SIG-M5 treated with dmso at 0.1 percent for 504 hours (cell line): ENCODE results near the gene SYNJ1.
A peak's percentile ranks its signal among the peaks of the same experiment; 100 is the strongest.

ENCODE experiments used
- DNase-seq: peaks from one replicate; lab custom pipeline; 2025; ENCODE audit not compliant: unreplicated experiment; lab: John Stamatoyannopoulos, UW

Gene SYNJ1

DNA sequence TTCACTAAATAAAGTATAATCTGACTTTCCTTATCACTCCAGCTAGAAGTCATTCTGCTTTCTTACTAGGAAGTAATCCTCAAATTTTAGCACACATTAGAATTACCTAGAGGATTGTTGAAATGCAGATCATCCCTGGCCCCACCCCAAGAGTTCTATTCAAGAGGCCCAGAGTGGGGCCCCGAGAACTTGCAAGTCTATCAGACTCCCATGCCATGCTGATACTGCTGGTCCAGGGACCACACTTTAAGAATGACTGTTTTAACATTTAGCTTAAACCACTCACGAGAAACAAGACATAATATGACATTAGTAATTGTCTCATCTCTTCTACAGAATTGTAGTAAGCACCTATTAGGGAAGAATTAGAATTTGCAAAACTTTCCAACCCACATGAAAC lies 7.7 kb upstream of the SYNJ1 start:
- no peak for DNase-seq

- DNase-seq = no peak
Observed at GRCh38 chr21:32733990-32734613, 6.3 kb upstream of the SYNJ1 start.

- no peak for DNase-seq
Observed at GRCh38 chr21:32733356-32733755, 5.5 kb upstream of the SYNJ1 start.

DNA sequence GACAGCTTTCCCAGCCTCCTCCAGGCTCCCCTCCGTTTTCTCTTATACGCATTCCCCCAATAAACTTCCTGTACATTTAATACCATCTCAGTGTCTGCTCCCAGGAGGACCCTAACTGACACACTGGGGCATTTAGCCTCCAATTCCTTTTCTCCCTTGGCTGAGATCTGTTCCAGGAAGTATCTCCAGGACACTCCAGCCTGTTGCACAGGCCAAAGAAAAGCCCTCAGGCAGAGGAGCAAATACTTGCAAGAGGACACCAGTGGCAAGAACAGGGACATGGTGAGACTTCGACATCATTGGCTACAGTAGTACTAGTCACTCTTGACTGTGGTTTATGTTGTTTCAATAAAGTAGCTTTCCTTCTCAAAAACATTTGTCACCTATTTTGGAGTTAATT lies 4.7 kb upstream of the SYNJ1 start:
- peak; percentile 23 for DNase-seq

- peak; percentile 43 for DNase-seq
Observed at GRCh38 chr21:32728848-32729247, 1.0 kb upstream of the SYNJ1 start.

DNA sequence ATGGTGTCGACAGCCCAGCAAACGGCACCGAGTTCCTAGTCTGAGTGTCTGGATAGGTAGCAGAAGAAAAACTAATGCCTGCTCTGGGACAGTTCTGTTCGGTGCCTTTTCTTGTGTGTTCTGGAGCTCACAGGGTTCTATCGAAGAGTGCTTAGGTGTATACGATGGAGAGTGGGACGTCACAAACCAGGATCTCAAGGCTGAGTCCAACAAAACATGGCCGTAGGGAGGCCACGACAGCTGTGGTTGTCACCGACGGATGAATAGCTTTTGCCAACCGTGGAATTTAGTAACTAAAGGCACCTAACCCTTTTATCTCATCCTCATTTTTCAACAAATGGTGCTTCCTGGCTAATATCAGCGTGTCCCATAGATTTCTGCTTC lies 635 bp upstream of the SYNJ1 start:
- DNase-seq = no peak

- peak; percentile 67 for DNase-seq
Observed at GRCh38 chr21:32726839-32727686, 750 bp downstream of the SYNJ1 start.

DNA sequence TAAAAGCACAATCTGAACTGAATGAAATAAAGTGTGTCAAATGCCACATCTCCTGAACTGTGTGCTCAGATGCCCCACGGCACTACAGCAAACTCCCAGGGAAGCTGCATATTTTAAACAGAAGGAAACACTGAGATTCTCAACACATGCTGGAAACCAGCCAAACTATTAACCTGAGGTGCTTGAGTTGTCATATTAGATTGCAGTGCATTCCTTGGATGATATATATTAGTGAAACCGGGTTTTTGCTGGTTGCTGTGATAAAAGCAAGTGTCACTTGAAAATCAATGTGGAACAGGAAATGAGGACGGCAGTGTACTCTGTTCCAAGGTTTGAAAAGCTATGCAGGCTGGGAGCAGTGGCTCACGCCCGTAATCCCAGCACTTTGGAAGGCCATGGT lies 8.7 kb downstream of the SYNJ1 start:
- DNase-seq = no peak

DNA sequence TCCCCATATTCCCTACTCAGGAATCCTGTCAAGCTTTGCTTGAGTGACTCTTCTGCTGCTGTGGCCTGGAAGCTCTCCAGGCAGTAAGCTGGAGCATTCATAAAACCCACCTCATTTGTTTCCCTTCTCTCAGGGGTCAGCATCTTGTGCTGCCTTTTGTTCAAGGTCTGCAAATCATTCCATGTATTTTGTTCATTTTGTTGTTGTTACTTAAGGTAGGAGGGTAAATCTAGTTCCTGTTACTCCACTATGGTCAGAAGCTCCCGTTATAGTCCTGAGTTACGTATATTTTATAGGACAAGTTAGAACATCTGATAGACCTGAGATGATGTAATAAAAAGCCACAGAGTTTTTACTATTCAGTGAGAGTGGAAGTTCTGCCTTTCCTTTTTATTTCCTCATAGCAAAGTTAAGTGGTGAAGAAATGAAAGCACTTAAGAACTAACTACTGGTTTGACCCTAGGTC lies 9.9 kb downstream of the SYNJ1 start:
- peak; percentile 96 for DNase-seq

- no peak for DNase-seq
Observed at GRCh38 chr21:32716486-32716885, 11.3 kb downstream of the SYNJ1 start.

- no peak for DNase-seq
Observed at GRCh38 chr21:32713726-32714125, 14.1 kb downstream of the SYNJ1 start.

DNA sequence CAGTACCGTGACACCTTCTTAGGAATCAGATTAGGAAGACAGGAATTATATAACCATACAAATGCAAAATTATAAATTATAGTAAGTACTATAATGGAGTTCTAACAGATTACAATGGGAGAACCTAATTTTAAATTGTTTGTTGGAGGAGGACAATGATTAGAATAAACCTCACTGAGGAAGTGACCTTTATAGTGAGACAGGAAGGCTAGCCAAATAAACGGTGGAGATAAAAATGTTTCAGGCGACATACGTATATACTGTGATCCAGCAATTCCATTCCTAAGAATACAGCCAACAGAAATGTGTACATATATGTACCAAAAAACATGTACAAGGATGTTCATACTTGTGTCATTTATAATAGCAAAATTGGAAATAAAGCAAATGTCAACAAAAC lies 15.2 kb downstream of the SYNJ1 start:
- no peak for DNase-seq

DNA sequence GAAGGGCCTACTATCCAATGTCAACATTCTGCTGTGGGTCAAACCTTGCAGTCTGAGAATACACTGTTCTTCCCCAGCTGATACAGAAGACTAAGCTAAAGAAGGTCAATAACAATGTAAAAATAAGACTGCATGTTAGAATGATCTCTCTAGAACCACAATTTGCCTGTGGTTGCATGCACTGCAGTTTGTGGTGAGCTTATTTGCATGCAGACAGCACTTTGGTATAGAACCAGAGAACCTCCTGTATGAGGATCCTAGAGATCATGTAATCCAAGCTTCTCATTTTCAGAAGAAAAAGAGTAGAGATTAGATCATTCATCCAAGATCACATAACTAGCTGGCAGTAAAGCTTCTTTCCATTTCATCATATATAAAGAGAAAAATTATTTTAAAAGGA lies 15.8 kb downstream of the SYNJ1 start:
- no peak for DNase-seq

GRCh38 chr21:32710987-32711386 lies 16.8 kb downstream of the SYNJ1 start:
- DNase-seq = no peak

DNA sequence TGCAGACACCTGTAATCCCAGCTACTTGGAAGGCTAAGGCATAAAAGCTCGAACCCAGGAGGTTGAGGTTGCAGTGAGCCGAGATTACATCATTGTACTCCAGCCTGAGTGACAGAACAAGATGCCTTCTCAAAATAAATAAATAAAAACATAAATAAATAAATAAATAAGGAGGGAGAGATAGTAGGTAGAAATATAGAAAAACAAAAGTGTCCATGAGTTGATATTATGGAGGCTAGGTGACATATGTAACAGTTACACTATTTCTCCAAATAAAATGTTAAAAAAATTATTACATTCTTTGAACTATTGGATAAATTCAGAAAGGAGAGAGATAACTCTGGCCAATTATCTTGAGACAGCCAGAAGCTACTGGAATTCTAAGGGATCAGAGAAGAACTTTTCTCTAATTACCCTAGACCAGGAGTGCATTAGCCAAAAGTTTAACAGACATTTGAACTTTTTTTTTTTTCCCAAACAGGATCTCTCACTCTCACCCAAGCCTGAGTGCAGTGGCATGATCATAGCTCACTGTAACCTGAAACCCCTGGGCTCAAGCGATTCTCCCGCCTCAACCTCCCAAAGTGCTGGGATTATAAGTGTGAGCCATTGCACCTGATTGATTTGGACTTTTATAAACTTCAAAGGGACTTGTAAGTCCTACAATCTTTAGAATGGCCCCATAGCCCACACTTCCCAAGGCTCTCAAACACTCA lies 17.6 kb downstream of the SYNJ1 start:
- DNase-seq = no peak

- DNase-seq = no peak
Observed at GRCh38 chr21:32708069-32708468, 19.7 kb downstream of the SYNJ1 start.

- no peak for DNase-seq
Observed at GRCh38 chr21:32705901-32706300, 21.9 kb downstream of the SYNJ1 start.

DNA sequence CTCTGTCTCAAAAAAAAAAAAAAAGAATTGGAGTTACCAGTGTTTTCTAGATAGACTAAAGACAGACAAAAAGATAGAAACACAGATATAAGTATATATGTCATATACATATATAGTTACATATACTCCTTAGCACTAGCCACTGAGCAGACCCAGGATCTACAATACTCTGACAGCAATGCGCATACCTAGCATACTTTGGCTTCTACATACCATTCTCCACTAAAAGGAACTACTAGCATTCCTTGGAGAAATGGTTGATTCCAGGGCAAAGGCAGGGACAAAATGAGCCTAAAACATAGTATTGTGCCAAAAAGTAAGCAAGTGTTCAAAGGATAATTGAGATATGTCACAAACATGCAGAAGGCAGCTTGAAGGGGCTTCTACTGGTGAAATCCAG lies 22.7 kb downstream of the SYNJ1 start:
- DNase-seq = no peak

DNA sequence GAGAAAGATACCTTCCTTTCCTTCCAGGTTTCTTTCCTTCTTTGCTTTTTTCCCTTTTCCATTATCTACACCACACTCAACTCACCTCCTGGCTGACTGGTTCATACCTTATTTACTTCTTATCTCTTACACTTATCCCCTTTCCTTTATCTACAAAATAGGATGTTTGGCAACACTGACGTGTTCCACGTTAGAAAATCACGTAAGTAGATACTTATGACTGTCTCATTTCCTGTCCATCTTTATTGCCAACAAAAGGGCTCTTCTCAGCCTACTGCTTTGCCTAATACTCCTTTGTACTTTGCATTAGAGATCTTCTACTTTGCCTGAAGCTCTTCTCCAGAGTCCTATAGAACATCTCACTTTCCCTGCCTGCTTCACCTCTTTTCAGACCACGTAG lies 25.1 kb downstream of the SYNJ1 start:
- DNase-seq = no peak

DNA sequence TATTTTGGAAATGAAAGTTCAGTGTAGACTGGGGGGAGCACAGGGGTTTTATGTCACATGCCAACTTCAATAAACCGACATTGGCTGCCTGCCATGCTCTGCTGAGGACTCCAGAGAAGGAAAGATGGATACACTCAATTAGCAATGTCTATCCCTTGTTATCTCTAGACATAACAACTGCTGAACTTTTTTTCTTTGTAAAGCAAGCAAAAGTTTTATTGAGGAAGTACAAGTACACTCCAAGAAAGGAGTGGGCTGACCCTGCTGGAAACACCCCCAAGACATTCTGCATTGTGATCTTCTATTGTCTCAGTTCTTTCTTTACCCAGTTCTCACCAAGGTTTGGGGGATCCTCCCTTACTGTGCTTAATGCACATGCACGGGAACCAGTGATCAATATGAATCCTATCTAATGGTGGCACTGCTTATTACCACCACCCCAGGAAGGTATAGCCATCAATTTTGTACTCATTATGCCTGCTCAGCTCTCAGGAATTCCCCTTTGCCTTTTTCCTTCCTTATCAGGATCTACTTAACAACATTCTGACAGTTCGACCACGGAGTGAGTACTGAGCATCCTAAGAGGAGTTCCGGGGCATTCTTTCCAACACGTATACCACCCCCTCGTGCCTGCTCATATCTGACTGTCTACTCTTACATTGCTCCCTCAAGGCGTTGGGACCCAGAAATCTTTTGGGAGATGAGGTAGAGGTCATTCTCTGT lies 28.7 kb downstream of the SYNJ1 start:
- no peak for DNase-seq

DNA sequence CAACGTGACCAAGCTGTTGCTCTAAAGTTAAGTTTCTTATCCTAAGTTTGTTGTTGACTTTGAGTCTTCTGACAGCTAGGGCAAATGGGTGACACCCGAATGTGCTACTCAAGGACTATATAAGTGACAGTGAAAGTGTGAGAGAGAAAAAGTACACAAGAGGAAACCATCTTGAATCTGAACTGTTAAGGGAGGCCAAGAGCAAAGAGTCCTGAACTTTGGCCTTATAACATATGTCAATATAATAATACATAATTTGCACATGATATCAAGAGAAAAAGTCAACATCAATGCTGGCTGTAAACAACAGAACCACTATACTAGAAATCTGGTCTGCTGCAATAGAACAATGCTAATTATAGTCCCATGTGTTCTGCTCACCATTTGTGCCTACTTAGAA lies 29.5 kb downstream of the SYNJ1 start:
- no peak for DNase-seq
